Measurements from ENCODE around the gene VPS39. TPM values are rescaled to one million over a fixed set of nuclear protein-coding genes. Genes with fewer than 3 reads are reported as not detected.

Gene VPS39
- total RNA-seq, 1 donor from 2014 or later, result 102 TPM

DNA sequence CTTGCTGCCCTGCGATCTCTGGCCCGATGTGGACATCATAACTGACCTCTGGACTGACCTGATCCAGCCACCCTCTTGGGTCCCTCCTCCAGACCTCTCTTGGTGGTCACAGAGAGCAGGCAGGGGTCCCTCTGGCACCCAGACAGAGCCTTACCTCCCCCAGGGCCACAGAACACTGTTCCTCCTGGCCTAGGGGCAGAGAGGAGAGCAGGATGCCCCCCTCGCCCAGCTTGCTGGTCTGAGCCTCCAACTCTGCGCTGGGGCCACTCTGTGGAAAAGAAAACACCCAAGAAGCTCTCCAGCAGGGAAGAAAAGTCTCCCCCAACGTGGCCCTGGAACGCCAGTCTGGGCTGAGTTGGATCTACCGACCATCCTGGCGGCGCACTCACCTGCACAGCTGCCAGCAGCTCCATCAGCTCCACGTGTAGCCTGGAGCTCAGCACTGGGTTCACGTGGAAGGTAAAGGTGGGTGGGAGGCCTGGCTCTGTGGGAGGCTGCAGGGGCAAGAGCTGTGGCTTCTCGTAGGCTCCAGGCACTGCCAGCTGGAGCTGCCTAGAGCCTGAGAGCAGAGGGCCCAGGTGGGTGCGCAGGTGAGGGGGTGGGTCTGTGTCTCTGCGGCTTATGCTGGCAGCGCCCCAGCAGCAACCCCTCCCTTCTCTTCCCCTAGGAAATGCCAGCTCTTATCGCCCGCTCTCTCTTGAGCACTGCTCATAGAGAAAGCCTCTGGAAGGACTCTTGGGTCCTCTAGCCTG is 57.7 kb downstream of the VPS39 start:
- CTCF ChIA-PET, result no interaction called here
- Mint-ChIP-seq H3K27ac (no peak overlapping the region), H3K27me3 (no peaks in the 10 kb centered on the region), H3K4me3 (no peak overlapping the region), H3K9me3 (no peaks in the 10 kb centered on the region), H3K36me3 (ENCODE audit: low read depth) (no peaks in the 10 kb centered on the region), H3K4me1 (no peaks in the 10 kb centered on the region)
- intact Hi-C loops (cut with micrococcal nuclease), result no loop called here
- ATAC-seq (ENCODE audit: low read depth) (no peak), DNase-seq (no peak)
- POLR2A ChIA-PET, result no interaction called here
- TF ChIP-seq, protein P1, sequence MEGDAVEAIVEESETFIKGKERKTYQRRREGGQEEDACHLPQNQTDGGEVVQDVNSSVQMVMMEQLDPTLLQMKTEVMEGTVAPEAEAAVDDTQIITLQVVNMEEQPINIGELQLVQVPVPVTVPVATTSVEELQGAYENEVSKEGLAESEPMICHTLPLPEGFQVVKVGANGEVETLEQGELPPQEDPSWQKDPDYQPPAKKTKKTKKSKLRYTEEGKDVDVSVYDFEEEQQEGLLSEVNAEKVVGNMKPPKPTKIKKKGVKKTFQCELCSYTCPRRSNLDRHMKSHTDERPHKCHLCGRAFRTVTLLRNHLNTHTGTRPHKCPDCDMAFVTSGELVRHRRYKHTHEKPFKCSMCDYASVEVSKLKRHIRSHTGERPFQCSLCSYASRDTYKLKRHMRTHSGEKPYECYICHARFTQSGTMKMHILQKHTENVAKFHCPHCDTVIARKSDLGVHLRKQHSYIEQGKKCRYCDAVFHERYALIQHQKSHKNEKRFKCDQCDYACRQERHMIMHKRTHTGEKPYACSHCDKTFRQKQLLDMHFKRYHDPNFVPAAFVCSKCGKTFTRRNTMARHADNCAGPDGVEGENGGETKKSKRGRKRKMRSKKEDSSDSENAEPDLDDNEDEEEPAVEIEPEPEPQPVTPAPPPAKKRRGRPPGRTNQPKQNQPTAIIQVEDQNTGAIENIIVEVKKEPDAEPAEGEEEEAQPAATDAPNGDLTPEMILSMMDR (IDR thresholded peaks at IDR 0.05), result no peak

DNA sequence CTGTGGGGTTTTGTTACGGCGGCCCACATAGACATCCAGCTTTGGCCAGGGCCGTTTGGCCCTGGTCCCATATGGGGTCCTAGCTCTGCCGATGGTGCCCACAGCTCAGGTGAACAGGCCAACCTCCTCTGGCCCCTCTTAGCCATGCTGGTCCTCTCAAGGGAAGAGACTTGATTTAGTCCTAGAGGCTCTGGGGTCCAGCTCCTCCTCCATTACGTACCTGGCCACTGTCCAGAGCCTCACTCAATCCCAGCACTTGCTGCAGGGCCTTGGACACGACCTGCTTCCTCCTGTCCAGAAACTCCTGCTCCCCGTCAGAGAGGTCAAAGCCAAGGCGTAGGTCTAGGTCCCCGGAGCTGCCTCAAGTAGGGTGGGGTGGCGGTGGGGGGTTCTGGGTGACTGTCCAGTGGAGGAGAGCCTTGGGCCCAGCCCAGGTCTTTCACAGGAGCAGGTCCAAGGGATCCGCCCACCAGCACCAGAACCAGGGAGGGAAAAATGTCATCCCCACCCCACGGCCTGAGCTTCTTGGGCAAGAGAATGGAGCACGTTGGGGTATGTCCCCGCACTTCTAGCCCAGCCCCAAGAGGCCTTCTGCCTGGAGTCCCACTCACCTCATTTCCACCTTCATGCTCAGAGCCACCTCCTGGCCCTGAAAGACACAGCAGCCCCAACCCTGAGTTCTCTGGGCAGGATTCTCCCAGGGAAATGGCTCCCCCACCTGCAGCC is 58.4 kb downstream of the VPS39 start:
- ChIA-PET POLR2A (no interaction called here), CTCF (no interaction called here)
- DNase-seq, result no peak
- H3K27me3 Mint-ChIP-seq, result peaks cover 2% of the 10 kb centered on the region
- H3K9me3 Mint-ChIP-seq, result no peaks in the 10 kb centered on the region
- H3K36me3 Mint-ChIP-seq (ENCODE audit: low read depth), result no peaks in the 10 kb centered on the region
- intact Hi-C loops (cut with micrococcal nuclease), result no loop called here
- no peak overlapping the region for H3K27ac Mint-ChIP-seq
- no peaks in the 10 kb centered on the region for H3K4me1 Mint-ChIP-seq
- H3K4me3 Mint-ChIP-seq, result no peak overlapping the region
- ATAC-seq (ENCODE audit: low read depth), result no peak
- TF ChIP-seq, protein P1 (IDR thresholded peaks at IDR 0.05), result no peak

GRCh38 chr15:42148808-42149492 is 59.2 kb downstream of the VPS39 start:
- Mint-ChIP-seq H3K36me3 (ENCODE audit: low read depth) (no peaks in the 10 kb centered on the region), H3K9me3 (no peaks in the 10 kb centered on the region), H3K27ac (no peak overlapping the region), H3K27me3 (peaks cover 2% of the 10 kb centered on the region), H3K4me3 (no peak overlapping the region), H3K4me1 (no peaks in the 10 kb centered on the region)
- POLR2A ChIA-PET, result no interaction called here
- intact Hi-C loops (cut with micrococcal nuclease), result no loop called here
- CTCF ChIA-PET, result no interaction called here
- TF ChIP-seq, protein P1 (IDR thresholded peaks at IDR 0.05), result no peak
- no peak for DNase-seq
- ATAC-seq (ENCODE audit: low read depth), result no peak

DNA sequence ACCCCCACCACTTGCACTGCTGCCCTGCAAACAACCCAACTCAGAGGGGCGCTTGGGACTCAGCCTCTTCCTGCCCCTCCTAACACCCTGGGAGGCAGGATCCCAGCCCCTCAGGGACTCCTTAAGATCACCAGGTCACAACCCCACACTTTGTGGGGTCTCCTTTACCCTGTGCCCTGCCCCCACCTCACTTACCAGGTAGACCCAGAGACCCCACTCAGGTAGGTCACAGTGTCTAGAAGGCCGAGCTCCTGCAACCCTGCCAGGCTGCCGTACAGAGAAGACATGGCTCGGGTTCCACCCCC is 60.7 kb downstream of the VPS39 start:
- ATAC-seq (ENCODE audit: low read depth) (no peak), DNase-seq (peak; percentile 1)
- ChIA-PET CTCF (no interaction called here), POLR2A (no interaction called here)
- H3K27me3 Mint-ChIP-seq, result peaks cover 4% of the 10 kb centered on the region
- no peaks in the 10 kb centered on the region for H3K9me3 Mint-ChIP-seq
- intact Hi-C loops (cut with micrococcal nuclease), result no loop called here
- no peak overlapping the region for H3K27ac Mint-ChIP-seq
- no peak overlapping the region for H3K4me3 Mint-ChIP-seq
- no peaks in the 10 kb centered on the region for H3K4me1 Mint-ChIP-seq
- no peaks in the 10 kb centered on the region for H3K36me3 Mint-ChIP-seq (ENCODE audit: low read depth)
- TF ChIP-seq, protein P1 (IDR thresholded peaks at IDR 0.05), result no peak

Measured in activated B cell treated with CpG ODN at 0.5 μM for 24 hours (primary cell).